DOHH2 (cell line): ENCODE measurements around the gene U2AF2.

Experiments used
- H3F3A ChIP-seq: fragments of 200-600 bp; sonication (generic), shearing (Covaris generic); 2 replicates; pipeline ENCODE4 v1.6.0; 2016; ENCODE audit warnings: antibody characterized with exemption, mild to moderate bottlenecking; ENCODE audit not compliant: control insufficient read depth, insufficient read depth
- H3K27ac ChIP-seq: fragments of 200-600 bp; sonication (generic); 2 replicates; pipeline ENCODE4 v1.5.1; 2014; ENCODE audit warnings: low read depth, mild to moderate bottlenecking, low read length, moderate library complexity
- H3K27me3 ChIP-seq: fragments of 200-600 bp; sonication (generic); 2 replicates; pipeline ENCODE4 v1.6.1; 2014; ENCODE audit warnings: mild to moderate bottlenecking, low read length, mixed read lengths; ENCODE audit not compliant: control insufficient read depth
- H3K36me3 ChIP-seq: fragments of 200-600 bp; sonication (generic); 2 replicates; pipeline ENCODE4 v1.6.1; 2014; ENCODE audit warnings: mild to moderate bottlenecking, low read length, moderate library complexity, mixed read lengths; ENCODE audit not compliant: control insufficient read depth
- H3K4me1 ChIP-seq: fragments of 200-600 bp; sonication (generic); 2 replicates; pipeline ENCODE4 v1.6.1; 2014; ENCODE audit warnings: mild to moderate bottlenecking, low read length, mixed read lengths; ENCODE audit not compliant: control insufficient read depth
- H3K4me2 ChIP-seq: fragments of 200-600 bp; sonication (generic); 2 replicates; pipeline ENCODE4 v1.6.0; 2014; ENCODE audit warnings: mild to moderate bottlenecking, low read length, moderate library complexity
- H3K4me3 ChIP-seq: fragments of 200-600 bp; sonication (generic); 2 replicates; pipeline ENCODE4 v1.5.1; 2014; ENCODE audit warnings: mild to moderate bottlenecking, low read length, mixed read lengths
- H3K79me2 ChIP-seq: fragments of 200-600 bp; sonication (generic); 2 replicates; pipeline ENCODE4 v1.6.1; 2014; ENCODE audit warnings: mild to moderate bottlenecking, low read length, mixed read lengths; ENCODE audit not compliant: control insufficient read depth
- H3K9me2 ChIP-seq: fragments of 200-600 bp; sonication (generic); replicated peaks from 2 replicates; pipeline ENCODE4 v1.6.1; 2014; ENCODE audit warnings: mild to moderate bottlenecking, low read length, mixed read lengths; ENCODE audit not compliant: control insufficient read depth
- H3K9me3 ChIP-seq: fragments of 200-600 bp; sonication (generic); 2 replicates; pipeline ENCODE4 v1.6.1; 2014; ENCODE audit warnings: antibody characterized with exemption, low read length, mixed read lengths; ENCODE audit not compliant: control insufficient read depth, insufficient read depth
- H4K20me1 ChIP-seq: fragments of 200-600 bp; sonication (generic); 2 replicates; pipeline ENCODE4 v1.6.0; 2014; ENCODE audit warnings: low read depth, mild to moderate bottlenecking, antibody characterized with exemption, low read length, moderate library complexity; ENCODE audit not compliant: control insufficient read depth, insufficient read depth
- EZH2phosphoT487 ChIP-seq: fragments of 200-600 bp; sonication (generic); IDR thresholded peaks from 2 replicates; pipeline ENCODE4 v1.6.1; 2017; ENCODE audit warnings: borderline replicate concordance, mild to moderate bottlenecking, antibody characterized with exemption, low read length, moderate library complexity, mixed read lengths
- TF ChIP-seq, protein P1 (sequence below): fragments of 200-600 bp; sonication (generic); IDR thresholded peaks from one replicate; pipeline ENCODE4 v1.5.1; 2014; ENCODE audit warnings: antibody characterized with exemption, mild to moderate bottlenecking, low read depth, low read length; ENCODE audit not compliant: poor library complexity, severe bottlenecking

U2AF2 gene

DNA sequence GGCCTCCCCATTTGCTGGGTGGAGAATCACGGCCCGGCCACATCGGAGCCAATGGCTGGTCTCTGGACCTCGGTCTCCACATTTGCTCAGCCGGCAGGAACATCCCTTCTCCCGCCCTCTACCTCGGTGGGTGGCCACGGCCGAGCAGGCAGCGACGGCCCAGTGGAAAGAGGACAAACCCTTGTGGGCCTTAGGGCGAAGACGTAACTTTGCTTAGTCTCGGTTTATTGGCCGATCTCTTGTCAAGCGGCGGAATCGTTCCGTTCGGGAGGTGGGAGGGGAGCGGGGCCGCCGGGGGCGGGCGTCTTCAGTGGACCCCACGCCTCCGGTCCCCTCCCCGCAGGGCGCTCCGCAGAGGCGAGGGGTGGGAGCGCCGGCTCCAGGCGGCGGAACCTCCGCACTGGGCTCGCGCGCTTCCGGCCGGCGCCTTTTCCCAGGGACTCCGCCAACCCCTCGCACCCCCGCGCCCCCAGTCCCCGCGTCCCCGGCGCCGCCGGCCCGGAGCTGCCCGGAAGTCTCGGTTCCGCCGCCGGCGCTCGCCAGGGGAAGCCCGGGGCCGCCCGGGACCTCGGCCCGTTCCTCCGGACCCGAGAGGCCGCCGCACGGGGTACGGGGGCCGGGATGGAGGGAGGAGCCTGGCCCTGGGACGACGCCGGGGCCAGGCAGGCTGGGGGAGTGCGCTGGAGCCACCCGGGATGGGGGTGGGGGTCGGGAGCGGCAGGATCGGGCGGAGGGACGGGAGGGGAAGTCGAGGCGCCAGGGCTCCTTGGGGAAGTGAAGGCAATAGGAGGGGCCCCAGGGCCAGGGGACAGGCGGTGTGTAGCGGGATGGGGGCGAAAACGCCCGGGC, 14.0 kb upstream of the U2AF2 start, which contains the start of gene ZNF580:
ZNF580 (plus strand) TSS at position 426 of the 849 bp plus-strand sequence. CDS start 1,507 bp downstream, outside the sequence.
- peaks cover 83% of the 10 kb centered on the region for H3K79me2 ChIP-seq
- H3F3A ChIP-seq = peaks cover 32% of the 10 kb centered on the region
- peaks cover 61% of the 10 kb centered on the region for H3K4me1 ChIP-seq
- peak within 1 kb of the TSS; percentile 87 for H3K4me2 ChIP-seq
- no peaks in the 10 kb centered on the region for H3K27me3 ChIP-seq
- no peak for TF ChIP-seq EZH2phosphoT487
- TF ChIP-seq, protein P1, sequence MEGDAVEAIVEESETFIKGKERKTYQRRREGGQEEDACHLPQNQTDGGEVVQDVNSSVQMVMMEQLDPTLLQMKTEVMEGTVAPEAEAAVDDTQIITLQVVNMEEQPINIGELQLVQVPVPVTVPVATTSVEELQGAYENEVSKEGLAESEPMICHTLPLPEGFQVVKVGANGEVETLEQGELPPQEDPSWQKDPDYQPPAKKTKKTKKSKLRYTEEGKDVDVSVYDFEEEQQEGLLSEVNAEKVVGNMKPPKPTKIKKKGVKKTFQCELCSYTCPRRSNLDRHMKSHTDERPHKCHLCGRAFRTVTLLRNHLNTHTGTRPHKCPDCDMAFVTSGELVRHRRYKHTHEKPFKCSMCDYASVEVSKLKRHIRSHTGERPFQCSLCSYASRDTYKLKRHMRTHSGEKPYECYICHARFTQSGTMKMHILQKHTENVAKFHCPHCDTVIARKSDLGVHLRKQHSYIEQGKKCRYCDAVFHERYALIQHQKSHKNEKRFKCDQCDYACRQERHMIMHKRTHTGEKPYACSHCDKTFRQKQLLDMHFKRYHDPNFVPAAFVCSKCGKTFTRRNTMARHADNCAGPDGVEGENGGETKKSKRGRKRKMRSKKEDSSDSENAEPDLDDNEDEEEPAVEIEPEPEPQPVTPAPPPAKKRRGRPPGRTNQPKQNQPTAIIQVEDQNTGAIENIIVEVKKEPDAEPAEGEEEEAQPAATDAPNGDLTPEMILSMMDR = no peak
- no peaks in the 10 kb centered on the region for H3K9me3 ChIP-seq
- H3K4me3 ChIP-seq = peak within 1 kb of the TSS; percentile 95
- H3K36me3 ChIP-seq = peaks cover 49% of the 10 kb centered on the region
- H3K27ac ChIP-seq = peak within 1 kb of the TSS; percentile 99
- no peaks in the 10 kb centered on the region for H3K9me2 ChIP-seq
- H4K20me1 ChIP-seq = no peaks in the 10 kb centered on the region; the same call in 1 of the 2 replicates

DNA sequence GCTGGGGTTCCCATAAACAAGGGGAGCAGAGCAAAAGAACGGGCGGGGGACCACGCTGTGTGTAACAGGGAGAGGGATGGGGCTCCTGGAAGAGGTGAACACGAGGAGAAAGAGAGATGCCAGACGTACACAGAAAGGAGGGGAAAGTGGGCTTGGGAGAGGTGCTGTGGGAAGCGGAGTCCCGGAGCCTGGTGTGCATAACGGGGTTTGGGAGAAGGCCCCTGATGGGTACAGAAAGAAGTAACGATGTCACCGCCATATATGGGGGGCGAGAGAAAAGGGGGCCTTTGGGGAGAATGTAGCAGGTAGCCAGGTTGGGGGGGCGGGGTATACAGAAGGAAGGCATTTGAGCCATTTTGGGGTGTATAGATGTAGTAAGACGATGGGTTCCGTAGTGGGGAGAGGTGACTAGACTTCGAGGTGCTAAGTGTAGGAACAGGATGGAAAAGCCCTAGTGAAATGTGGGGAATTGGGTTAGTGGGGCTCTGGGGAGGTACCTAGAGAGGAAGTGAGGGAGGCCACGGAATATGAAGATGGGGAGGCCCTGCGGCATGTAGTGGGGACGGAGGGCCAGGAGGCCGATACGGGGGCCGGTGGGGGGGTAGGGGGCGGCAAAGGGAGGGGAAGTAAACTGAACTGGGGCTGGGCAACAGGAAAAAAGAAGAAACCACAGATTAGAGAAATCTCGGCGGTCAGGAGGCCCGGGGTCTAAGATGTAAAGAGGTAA, 13.2 kb upstream of the U2AF2 start:
- H3F3A ChIP-seq = peaks cover 34% of the 10 kb centered on the region
- H3K4me3 ChIP-seq = peak overlapping the region; percentile 95
- H3K9me3 ChIP-seq = no peaks in the 10 kb centered on the region
- H3K36me3 ChIP-seq = peaks cover 49% of the 10 kb centered on the region
- no peaks in the 10 kb centered on the region for H3K9me2 ChIP-seq
- H3K27ac ChIP-seq = peak overlapping the region; percentile 99
- H3K27me3 ChIP-seq = no peaks in the 10 kb centered on the region
- TF ChIP-seq, protein P1 = no peak
- no peak for TF ChIP-seq EZH2phosphoT487
- peak overlapping the region; percentile 87 for H3K4me2 ChIP-seq
- no peaks in the 10 kb centered on the region for H4K20me1 ChIP-seq
- H3K4me1 ChIP-seq = peaks cover 61% of the 10 kb centered on the region
- peaks cover 82% of the 10 kb centered on the region for H3K79me2 ChIP-seq

DNA sequence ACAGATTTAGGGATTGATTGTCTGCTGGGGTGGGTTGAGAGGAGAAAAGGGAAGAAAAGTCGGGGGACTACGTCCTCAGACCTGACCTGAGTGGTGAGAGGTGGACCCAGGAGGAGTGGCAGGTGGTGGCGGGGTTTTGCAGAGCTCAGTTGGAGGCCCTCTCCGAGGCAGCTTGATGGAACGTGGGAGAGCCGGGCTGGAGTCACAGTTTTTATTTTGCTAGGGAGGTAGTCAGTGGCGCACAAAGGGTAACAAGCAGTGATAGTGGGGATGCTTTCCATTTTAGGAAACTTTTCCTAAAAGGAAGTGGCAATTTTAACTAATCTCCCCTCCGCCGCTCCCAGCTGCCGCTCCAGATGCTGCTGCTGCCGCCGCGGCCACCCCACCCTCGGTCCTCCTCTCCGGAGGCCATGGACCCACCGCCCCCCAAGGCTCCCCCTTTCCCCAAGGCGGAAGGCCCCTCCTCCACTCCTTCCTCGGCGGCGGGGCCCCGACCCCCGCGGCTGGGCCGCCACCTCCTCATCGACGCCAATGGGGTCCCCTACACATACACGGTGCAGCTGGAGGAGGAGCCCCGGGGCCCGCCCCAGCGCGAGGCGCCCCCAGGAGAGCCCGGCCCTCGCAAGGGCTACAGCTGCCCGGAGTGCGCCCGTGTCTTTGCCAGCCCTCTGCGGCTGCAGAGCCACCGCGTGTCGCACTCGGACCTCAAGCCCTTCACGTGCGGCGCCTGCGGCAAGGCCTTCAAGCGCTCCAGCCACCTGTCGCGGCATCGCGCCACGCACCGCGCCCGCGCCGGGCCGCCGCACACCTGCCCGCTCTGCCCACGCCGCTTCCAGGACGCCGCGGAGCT, 12.5 kb upstream of the U2AF2 start:
- no peaks in the 10 kb centered on the region for H3K9me2 ChIP-seq
- H3K36me3 ChIP-seq = peaks cover 55% of the 10 kb centered on the region
- H4K20me1 ChIP-seq = no peaks in the 10 kb centered on the region
- H3K9me3 ChIP-seq = no peaks in the 10 kb centered on the region
- H3K4me1 ChIP-seq = peaks cover 64% of the 10 kb centered on the region
- H3F3A ChIP-seq = peaks cover 42% of the 10 kb centered on the region
- peaks cover 80% of the 10 kb centered on the region for H3K79me2 ChIP-seq
- H3K4me2 ChIP-seq = peak overlapping the region; percentile 87
- no peaks in the 10 kb centered on the region for H3K27me3 ChIP-seq
- peak overlapping the region; percentile 99 for H3K27ac ChIP-seq
- TF ChIP-seq, protein P1 = no peak
- no peak for TF ChIP-seq EZH2phosphoT487
- peak overlapping the region; percentile 95 for H3K4me3 ChIP-seq
